ENCODE measurements around the gene LDLRAD4. TPM values are rescaled to one million over a fixed set of nuclear protein-coding genes. Genes with fewer than 3 reads are reported as not detected.

LDLRAD4 gene
- total and polyA plus RNA-seq, 11 donors, result 10.4 to 44.0 (median 29.6) TPM

- H3K27ac ChIP-seq, result peak overlapping the region in 11 of 12 donors; percentile 69 to 93 (median 84)
- 88 to 93% (median 91%) methylated on average over 21 of the region's 21 CpGs for WGBS, 4 donors
Measured at GRCh38 chr18:13613591-13614501, 395.3 kb downstream of the LDLRAD4 start.

GRCh38 chr18:13614641-13615288 is 396.2 kb downstream of the LDLRAD4 start:
- H3K4me1 ChIP-seq, result peaks cover 3 to 84% (median 43%) of the 10 kb centered on the region in 12 donors
- H3K27me3 ChIP-seq, result no peaks in the 10 kb centered on the region
- TF ChIP-seq POLR2A (IDR thresholded peaks at IDR 0.05) (no peak), CTCF (IDR thresholded peaks at IDR 0.05) (no peak)
- ATAC-seq (peak; percentile 8 to 36 (median 18)), DNase-seq (peak in 3 of 5 donors; percentile 46 to 79 (median 52))
- 45 to 60% (median 48%) methylated on average over 13 to 16 of the region's 16 CpGs for WGBS, 4 donors
- no peaks in the 10 kb centered on the region for H3K36me3 ChIP-seq
- no peaks in the 10 kb centered on the region for H3K9me3 ChIP-seq
- H3K27ac ChIP-seq, result peak overlapping the region; percentile 27 to 93 (median 83)
- peak overlapping the region in 1 of 12 donors; percentile 17 for H3K4me3 ChIP-seq
- intact Hi-C loops (cut with DNase I), result loop anchor here in 5 of 10 donors (5.0 to 10.0 kb wide), 5 partner anchors 50 to 180 kb away; no protein-coding TSS in a partner anchor

More at GRCh38 chr18:13613591-13614501, 395.3 kb downstream of the LDLRAD4 start:
- TF ChIP-seq POLR2A (IDR thresholded peaks at IDR 0.05), result no peak
- no peak for TF ChIP-seq CTCF (IDR thresholded peaks at IDR 0.05)
- Histone ChIP-seq H3K4me3 (no peak overlapping the region), H3K4me1 (peaks cover 3 to 79% (median 43%) of the 10 kb centered on the region in 12 donors), H3K36me3 (no peaks in the 10 kb centered on the region), H3K27me3 (no peaks in the 10 kb centered on the region), H3K9me3 (no peaks in the 10 kb centered on the region)
- intact Hi-C loops (cut with DNase I), result loop anchor here in 5 of 10 donors (5.0 to 10.0 kb wide), 4 partner anchors 49 to 179 kb away; no protein-coding TSS in a partner anchor
- DNase-seq (no peak), ATAC-seq (no peak)

- H3K4me1 ChIP-seq, result peaks cover 3 to 79% (median 40%) of the 10 kb centered on the region in 12 donors
- no peaks in the 10 kb centered on the region for H3K9me3 ChIP-seq
- H3K36me3 ChIP-seq, result no peaks in the 10 kb centered on the region
- DNase-seq (no peak), ATAC-seq (peak in 3 of 4 donors; percentile 46 to 60 (median 58))
- peak overlapping the region; percentile 27 to 93 (median 83) for H3K27ac ChIP-seq
- intact Hi-C loops (cut with DNase I), result loop anchor here in 4 of 10 donors (5.0 to 10.0 kb wide), 4 partner anchors 51 to 181 kb away; no protein-coding TSS in a partner anchor
- TF ChIP-seq POLR2A (IDR thresholded peaks at IDR 0.05) (no peak), CTCF (IDR thresholded peaks at IDR 0.05) (no peak)
- 32 to 54% (median 47%) methylated on average over 8 of the region's 8 CpGs for WGBS, 4 donors
- H3K27me3 ChIP-seq, result no peaks in the 10 kb centered on the region
- H3K4me3 ChIP-seq, result peak overlapping the region in 1 of 12 donors; percentile 17
Measured at GRCh38 chr18:13615432-13615861, 396.9 kb downstream of the LDLRAD4 start.
